NCI-H1048 (cell line): ENCODE measurements around the gene DUOX2.
"Not testable (repeated sequence)": the region's sequence is repeated elsewhere in the genome, so short reads cannot be mapped to it uniquely, and the experiment has no call there.

Experiments
- DNase-seq: peaks from one replicate; lab custom pipeline; 2025; lab: John Stamatoyannopoulos, UW

DUOX2 gene

DNA sequence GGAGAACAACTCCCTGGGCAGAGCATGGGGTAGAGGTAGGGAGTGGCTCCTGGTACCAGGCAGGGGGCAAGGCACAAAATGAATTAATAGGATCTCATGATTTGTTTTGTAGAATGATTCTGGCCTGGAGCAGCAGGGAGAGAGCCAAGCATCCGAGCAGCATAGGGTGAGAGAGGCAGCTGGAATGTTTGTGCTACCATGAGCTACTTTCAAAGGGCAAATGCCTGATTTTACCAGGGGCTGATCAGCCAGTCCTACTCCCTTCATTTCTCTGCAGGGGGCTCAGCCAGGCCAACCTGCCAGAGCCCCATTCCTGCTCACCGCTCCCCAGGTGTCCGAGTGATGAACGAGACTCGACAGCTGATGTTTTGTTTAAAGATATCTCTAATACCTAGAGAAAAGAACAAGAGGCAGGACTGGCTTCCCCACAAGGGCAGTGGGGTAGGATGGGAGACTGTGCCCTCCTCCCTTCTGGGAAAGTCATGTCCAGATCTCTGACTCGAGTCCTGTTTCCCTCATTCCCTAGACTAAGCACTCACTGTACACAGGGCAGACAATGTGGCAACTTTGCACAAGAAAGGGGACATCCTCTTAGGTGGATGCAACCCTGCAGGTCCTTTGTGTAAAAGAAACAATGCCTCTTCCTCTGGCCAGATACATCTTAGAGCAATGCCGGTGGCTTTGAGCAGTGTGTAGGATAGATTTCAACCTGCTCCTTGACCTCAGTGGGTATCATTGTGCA is 12.9 kb downstream of the DUOX2 start:
- no peak for DNase-seq

GRCh38 chr15:45099549-45100165 is 14.3 kb downstream of the DUOX2 start:
- DNase-seq, result no peak

DNA sequence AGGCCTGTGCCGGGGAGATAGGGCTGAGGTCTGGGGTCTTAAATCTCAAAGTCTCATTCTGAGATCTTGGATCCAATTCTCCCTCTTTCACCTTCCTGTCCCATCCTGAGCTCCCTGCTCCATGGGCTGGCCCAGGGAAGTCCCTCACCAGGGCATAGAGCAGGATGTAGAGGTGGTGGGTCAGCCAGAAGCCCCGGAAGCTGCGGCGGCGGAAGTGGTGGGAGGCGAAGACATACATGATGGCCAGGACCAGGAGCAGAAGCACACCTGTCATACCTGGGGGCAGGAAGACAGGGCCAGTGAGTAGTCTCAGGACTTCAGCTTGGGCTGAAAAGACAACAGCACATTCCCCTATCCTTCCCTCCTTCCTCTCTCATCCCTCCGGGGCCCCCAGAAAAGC is 16.5 kb downstream of the DUOX2 start:
- no peak for DNase-seq

- DNase-seq, result no peak
Measured at GRCh38 chr15:45095661-45096060, 18.3 kb downstream of the DUOX2 start.

DNA sequence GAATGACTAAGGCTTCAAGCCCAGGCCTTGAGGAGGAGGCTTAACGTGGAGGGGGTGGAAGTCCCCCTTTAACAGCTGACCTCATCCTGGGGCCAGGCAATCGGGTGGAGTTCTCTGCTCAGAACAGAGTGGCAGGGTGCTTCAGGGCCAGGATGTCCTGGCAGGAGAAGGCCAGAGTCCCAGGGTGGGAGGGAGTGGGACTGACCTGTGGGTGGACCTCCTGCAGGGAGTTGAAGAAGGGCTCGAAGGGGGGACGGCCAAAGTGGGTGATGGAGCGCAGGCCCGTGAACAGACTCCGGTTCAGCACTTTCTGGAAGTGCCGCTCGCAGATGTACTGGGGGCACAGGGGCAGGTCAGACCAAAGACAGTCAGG is 19.6 kb downstream of the DUOX2 start:
- no peak for DNase-seq

DNA sequence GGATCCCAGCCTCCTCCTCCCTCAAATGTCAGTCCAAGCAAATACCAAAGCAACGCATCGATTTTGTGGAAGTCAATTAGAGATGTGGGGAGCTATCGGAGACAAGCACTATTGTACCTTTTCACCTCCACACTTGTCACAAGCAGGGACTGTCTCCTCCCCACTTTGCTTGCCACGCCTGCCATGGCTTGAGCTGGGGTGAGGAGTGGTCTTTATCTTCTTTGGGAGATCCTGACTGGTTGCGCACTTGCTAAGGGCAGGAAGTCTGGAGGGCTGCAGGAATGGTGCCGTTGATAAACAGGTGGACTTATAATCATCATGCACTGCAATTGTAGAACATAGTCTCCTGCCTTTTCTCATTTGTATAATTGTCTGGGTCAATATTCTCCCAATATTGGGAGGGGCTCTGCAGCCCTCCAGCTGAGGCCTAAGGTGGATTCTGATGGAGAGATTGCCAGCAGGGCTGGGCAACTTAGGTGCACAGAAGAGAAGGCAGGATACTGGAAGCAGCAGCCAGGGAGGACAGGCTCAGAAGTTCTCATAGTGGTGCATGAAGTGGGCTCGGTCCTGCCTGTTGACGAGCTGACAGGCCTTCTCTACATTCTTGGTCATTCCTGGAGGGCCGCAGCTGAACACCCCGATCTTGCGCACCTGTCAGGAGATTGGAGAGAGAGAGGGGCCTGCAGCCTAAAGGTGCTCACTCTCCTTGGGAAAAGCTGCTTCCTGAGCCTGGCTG is 20.2 kb downstream of the DUOX2 start:
- no peak for DNase-seq

- no peak for DNase-seq
Measured at GRCh38 chr15:45093013-45093412, 21.0 kb downstream of the DUOX2 start.

DNA sequence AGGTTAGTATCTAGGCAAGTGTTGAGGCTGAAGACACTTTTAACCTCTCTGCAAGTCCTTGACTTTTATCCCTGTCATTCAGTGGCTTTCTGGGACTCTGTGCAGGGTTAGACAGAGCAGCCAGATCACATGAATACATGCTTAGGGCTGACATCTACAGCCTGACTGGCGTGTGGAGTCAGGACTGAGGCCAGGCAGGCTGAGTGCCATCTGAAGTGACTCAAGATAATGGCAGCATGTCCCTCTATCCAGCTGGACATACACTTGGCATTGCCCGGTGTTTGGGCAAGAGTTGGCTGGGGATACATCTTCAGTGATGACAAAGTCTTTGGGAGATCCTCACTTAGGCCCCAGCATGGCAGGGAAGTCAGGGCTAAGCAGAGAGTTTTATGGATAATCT is 22.4 kb downstream of the DUOX2 start:
- DNase-seq, result no peak

GRCh38 chr15:45091161-45091560 is 22.8 kb downstream of the DUOX2 start:
- DNase-seq, result no peak

- no peak for DNase-seq
Measured at GRCh38 chr15:45089712-45090373, 24.1 kb downstream of the DUOX2 start.

DNA sequence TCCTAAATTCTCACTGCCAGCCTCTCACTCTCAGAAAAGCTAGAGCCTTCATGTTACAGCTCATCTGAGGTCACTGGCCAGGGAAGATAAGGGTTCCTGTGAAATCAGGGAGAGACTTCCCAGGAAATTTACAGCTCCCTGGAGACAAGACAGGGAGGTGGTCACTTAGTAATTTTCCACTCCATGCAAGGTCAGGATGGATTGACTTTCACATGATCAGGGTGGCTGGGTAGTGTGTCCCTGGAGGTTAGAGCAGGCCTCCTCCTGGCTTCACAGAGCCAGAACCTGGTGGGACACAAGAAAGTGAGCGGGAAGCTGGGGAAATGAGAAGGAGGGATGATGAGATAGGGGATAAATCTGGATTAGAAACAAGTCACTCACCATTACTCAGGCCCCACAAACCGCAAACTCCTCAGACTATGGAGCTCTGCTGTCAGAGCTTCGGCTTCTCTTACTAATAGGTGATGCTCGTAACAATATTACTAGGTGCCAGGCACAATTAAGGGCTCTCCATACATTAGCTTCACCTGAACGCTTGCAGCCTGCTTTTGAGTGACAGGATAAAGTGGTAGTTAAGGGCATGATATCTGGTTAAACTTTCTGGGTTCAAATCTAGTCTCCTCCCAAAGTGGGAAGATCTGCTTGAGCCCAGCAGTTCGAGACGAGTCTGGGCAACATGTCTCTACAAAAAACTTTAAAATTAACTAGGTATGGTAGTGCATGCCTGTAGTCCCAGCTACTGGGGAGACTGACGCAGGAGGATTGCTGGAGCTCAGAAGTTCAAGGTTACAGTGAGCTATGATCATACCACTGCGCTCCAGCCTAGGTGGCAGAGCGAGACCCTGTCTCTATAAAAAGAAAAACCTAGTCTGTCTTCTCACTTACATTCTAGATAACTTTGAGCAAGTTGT is 24.9 kb downstream of the DUOX2 start:
- no peak for DNase-seq

DNA sequence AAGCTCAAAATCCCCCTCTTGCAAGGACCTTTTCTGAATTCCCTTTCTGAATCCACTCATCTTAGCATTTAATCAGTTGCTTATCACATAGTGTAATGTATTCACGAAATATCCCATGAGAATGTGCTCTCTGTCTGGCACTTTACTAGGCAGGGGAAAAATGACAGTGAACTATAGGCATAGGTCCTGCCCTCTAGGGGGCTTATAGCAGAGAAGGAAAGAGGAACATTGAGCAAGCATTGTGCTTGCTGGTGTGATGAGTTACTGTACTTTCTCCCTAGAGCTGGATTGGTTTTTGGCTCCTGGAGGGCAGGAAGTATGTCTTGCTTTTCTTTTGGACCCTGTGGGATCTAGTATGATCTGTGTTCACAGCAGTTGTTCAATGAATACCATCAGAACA is 26.5 kb downstream of the DUOX2 start:
- DNase-seq, result no peak

- DNase-seq, result no peak
Measured at GRCh38 chr15:45084163-45084562, 29.8 kb downstream of the DUOX2 start.

DNA sequence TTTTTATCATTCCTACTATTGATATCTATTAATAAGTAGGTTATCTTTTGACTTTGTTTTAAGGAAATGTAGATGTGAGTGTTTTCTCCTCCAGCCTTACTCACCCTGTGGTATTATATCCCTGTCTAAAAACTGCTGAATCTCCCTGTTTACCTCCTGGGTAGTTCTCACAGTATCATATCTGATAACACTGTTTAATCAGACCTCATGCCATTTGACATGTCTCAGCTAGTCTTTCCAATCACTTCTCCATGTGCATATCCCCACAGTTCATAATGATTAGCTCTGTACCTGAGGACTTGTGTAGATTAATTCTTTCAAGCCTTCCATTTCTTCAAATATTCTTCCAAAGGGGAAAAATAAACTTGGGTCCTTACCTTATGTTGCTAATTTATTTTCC is 30.7 kb downstream of the DUOX2 start:
- DNase-seq, result no peak

DNA sequence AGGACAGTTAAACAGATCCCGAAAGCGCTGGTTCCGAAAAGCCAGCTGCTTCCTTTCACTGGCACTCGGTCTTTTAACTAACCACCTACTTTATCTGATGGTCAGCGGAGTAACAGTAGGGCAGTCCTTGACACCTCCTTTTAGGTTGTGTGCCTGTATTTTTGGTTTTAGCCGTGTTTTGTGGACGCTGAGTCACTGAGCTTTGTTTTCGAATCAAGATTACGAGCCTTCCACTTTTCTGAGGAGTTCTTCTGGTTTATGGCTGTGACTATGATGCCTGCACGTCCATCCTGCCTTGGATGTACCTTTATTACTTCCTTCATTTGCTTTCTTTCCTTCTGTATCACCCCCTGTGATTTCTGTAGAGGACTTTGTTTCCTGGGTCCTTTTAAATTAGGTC is 31.6 kb downstream of the DUOX2 start:
- not testable (repeated sequence) for DNase-seq

GRCh38 chr15:45080593-45080992 is 33.4 kb downstream of the DUOX2 start:
- not testable (repeated sequence) for DNase-seq

DNA sequence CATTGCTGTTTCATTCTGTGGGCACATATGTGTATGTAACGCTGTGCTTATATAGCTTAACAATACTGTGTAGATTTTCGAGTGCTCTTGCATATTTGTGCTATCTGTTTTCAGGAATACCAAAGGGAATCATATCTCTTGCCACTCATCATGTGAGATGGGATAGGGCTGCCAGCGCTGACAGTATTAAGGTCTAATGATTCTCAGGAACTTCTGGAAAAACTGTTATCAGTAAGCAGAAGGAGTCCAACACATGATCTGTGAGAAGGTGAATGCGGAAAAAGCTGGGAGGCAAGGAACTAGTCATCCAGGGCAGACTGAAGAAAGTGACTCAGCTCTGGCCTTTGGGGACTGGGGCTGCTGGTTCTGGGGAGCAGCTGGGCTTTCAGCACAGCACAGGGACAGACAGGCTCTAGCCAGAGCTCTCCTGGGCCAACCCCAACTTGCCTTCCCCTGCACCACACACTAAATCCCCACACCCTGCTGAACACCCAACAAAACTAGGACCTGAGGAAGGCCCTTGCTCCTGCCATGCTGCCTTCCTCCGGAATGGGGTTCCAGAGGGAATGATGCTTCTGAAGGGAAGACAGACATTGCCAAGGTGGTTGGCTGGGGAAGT is 34.2 kb downstream of the DUOX2 start:
- DNase-seq, result not testable (repeated sequence)

- DNase-seq, result not testable (repeated sequence)
Measured at GRCh38 chr15:45079201-45079600, 34.8 kb downstream of the DUOX2 start.

DNA sequence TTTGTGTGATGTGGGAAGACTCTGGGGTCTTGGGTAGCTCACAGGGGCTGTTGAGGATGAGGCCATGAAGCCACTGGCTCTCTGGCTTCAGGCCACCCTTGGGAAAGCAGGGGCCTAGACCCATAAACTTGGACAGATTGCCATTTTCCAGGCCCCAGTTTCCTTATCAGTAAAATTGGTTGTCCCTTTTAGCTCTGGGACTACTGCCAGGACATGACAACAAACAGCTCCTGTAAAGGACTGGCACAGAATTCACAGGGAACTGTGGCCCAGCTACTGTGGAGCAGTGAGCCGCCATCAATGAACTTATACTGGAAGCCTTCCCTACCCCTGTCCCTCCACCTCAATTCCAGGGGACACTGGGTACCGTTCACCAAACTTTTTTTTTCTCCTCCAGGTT is 36.6 kb downstream of the DUOX2 start:
- DNase-seq, result not testable (repeated sequence)

GRCh38 chr15:45075440-45076320 is 38.3 kb downstream of the DUOX2 start:
- DNase-seq, result not testable (repeated sequence)
